Thoracic aorta (tissue), 2 donors: Measurements from ENCODE around the gene SLITRK6. TPM values are rescaled to one million over a fixed set of nuclear protein-coding genes. Genes with fewer than 3 reads are reported as not detected.

ENCODE experiments used
- ATAC-seq: fragments of 150-250 bp; one replicate; pipeline ENCODE4 v1.8.0; 2017; ENCODE audit warnings: low read depth; ENCODE audit not compliant: insufficient number of reproducible peaks, low FRiP score
- DNase-seq: peaks from one replicate; pipeline ENCODE4 v3.0.0-alpha.2; 2020; ENCODE audit warnings: low spot score
- H3K27ac ChIP-seq, 2 donors: fragments of 200-600 bp; sonication (generic); 1 replicate in 1 of 2; 2 replicates in 1 of 2; pipeline ENCODE4 v1.5.1; 2016; ENCODE audit warnings: mild to moderate bottlenecking in 2 of 2, moderate library complexity in 2 of 2
- H3K27me3 ChIP-seq: fragments of 200-600 bp; sonication (generic); replicated peaks from 2 replicates; pipeline ENCODE4 v1.6.0; 2016; ENCODE audit warnings: mild to moderate bottlenecking; ENCODE audit not compliant: insufficient read depth
- H3K36me3 ChIP-seq: fragments of 200-600 bp; sonication (generic); one replicate; pipeline ENCODE4 v1.5.1; 2016
- H3K4me1 ChIP-seq, 2 donors: fragments of 200-600 bp; sonication (generic); 1 replicate in 1 of 2; 2 replicates in 1 of 2; pipeline versions ENCODE4 v1.5.1 to v1.6.0; 2016; ENCODE audit warnings: low read depth in 2 of 2, mild to moderate bottlenecking in 1 of 2; ENCODE audit not compliant: control insufficient read depth in 1 of 2
- H3K4me3 ChIP-seq: fragments of 200-600 bp; sonication (generic); 2 replicates; pipeline ENCODE4 v1.5.1; 2016; ENCODE audit warnings: mild to moderate bottlenecking
- H3K9me3 ChIP-seq: fragments of 200-600 bp; sonication (generic); 2 replicates; pipeline ENCODE4 v1.5.1; 2016
- CTCF ChIP-seq: fragments of 200-600 bp; sonication (generic); IDR thresholded peaks from one replicate; pipeline ENCODE4 v1.5.1; 2019; ENCODE audit warnings: antibody characterized with exemption
- total RNA-seq, 2 donors: library from RNA; depleted of rRNA; stranded (reverse); fragments of >200 nt; gene quantifications; one replicate each; pipeline versions ENCODE4 v1.1.0 to v1.2.3, GENCODE V29; 2016

The SLITRK6 gene
- total RNA-seq, result not detected

GRCh38 chr13:85799097-85799582 lies at the start of gene SLITRK6:
SLITRK6 (minus strand) TSS chr13:85799419; CDS start chr13:85796508, 2,911 bp downstream.
- ATAC-seq, result no peak

DNA sequence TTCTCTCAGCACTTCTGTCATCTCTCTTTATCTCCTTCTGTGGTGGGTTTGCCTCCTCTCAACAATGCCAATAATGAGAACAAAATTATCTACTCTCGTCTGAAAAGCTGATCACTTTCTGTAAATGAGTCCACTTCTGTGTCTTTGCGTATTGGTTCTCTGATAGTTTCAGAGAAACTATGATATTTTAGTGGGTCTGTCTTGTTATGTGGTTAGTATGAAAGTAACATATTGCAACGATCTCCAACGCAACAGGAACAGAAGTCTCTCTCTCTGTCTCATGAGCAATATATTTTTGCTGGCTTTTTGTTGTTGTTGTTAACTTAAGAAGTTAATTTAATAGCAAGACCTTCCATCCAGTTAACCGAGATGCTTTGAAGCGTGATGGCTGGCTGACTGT lies 47.8 kb upstream of the SLITRK6 start:
- ATAC-seq (no peak), DNase-seq (no peak)
- no peak overlapping the region for H3K27ac ChIP-seq
- no peaks in the 10 kb centered on the region for H3K36me3 ChIP-seq
- no peaks in the 10 kb centered on the region for H3K27me3 ChIP-seq
- H3K9me3 ChIP-seq, result no peaks in the 10 kb centered on the region
- TF ChIP-seq CTCF, result no peak
- no peak overlapping the region for H3K4me3 ChIP-seq
- no peaks in the 10 kb centered on the region for H3K4me1 ChIP-seq

More at GRCh38 chr13:85799097-85799582, at the start of gene SLITRK6:
- no peaks in the 10 kb centered on the region for H3K36me3 ChIP-seq
- H3K27ac ChIP-seq, result no peak within 1 kb of the TSS
- no peaks in the 10 kb centered on the region for H3K9me3 ChIP-seq
- no peaks in the 10 kb centered on the region for H3K27me3 ChIP-seq
- DNase-seq, result no peak
- no peak within 1 kb of the TSS for H3K4me3 ChIP-seq
- TF ChIP-seq CTCF, result no peak
- no peaks in the 10 kb centered on the region for H3K4me1 ChIP-seq

DNA sequence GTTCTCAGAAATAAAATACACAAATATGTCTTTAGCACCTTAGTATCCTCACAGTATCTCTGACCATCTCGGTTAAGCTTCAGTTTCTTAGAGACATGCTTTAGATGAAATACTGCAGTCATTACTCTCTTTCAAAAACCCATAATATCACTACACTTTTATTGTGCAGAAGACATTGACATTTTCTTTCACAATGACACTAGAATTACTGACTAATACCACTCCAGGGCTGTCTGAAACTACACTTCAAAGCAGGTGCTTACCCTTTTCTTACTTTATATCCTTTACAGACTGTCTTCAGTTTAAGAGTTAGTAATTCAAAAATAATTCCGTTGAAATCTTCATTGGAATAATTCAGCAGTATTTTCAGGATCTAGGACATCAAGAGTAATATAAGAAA lies 42.2 kb upstream of the SLITRK6 start:
- H3K27ac ChIP-seq, result no peak overlapping the region
- DNase-seq (no peak), ATAC-seq (no peak)
- H3K36me3 ChIP-seq, result no peaks in the 10 kb centered on the region
- TF ChIP-seq CTCF, result no peak
- no peaks in the 10 kb centered on the region for H3K9me3 ChIP-seq
- no peaks in the 10 kb centered on the region for H3K27me3 ChIP-seq
- H3K4me3 ChIP-seq, result no peak overlapping the region
- H3K4me1 ChIP-seq, result no peaks in the 10 kb centered on the region

DNA sequence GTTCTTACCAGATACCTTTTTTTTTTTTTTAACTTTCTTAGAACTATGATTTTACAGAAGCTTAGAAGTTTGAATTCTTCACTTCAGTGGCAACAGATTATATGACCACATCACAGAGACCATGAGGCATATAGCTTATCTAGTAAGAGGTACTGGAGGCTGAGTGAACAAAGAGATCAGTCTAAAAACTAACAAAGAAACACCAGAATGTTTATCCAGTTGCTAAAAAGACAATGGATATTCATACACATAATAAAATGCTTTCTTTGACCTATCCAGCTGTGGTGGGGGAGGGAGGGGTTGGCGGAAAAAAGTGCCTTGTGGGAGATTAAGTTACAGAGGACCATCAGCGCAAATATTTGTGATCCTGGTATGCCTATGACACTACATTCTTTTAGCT lies 34.7 kb upstream of the SLITRK6 start:
- ATAC-seq, result no peak
- no peak for TF ChIP-seq CTCF
- Histone ChIP-seq H3K27ac (no peak overlapping the region), H3K9me3 (no peaks in the 10 kb centered on the region), H3K4me3 (no peak overlapping the region), H3K36me3 (no peaks in the 10 kb centered on the region), H3K27me3 (no peaks in the 10 kb centered on the region), H3K4me1 (no peaks in the 10 kb centered on the region)
- no peak for DNase-seq

DNA sequence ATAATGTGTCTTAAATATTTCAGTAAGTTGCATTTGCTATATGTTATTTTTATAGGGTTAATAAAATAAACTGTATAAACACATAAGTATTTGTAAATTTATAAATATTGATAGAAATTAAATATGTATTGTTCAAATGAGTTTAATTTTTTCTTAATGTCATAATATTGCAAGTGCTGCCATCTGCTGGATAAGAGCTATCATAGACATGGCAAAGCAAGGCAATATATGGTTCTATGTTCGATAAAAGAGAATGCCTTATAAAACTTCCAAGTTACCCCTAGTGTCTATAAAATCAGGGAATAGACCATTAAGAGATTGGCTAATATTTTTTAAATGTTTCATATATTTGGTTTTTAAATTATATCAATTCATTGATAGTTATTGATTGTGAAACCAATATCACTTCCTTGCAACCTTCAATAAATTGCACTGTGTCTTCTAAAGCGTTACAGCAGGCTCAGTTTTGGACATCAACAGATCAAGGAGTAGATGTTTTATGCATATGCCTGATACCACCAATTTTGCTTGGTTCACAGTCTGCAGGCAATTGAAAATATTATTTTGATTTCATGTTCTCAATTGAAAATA lies 29.0 kb upstream of the SLITRK6 start:
- H3K36me3 ChIP-seq, result no peaks in the 10 kb centered on the region
- H3K27ac ChIP-seq, result no peak overlapping the region
- ATAC-seq (no peak), DNase-seq (no peak)
- TF ChIP-seq CTCF, result peak; percentile 38
- no peak overlapping the region for H3K4me3 ChIP-seq
- H3K9me3 ChIP-seq, result no peaks in the 10 kb centered on the region
- no peaks in the 10 kb centered on the region for H3K27me3 ChIP-seq
- no peaks in the 10 kb centered on the region for H3K4me1 ChIP-seq
